Small intestine (tissue), 7 donors: ENCODE measurements around the gene CD320. TPM values are rescaled to one million over a fixed set of nuclear protein-coding genes. Genes with fewer than 3 reads are reported as not detected.
"Not testable (repeated sequence)": the region's sequence is repeated elsewhere in the genome, so short reads cannot be mapped to it uniquely, and the experiment has no call there.

ENCODE experiments used
- DNase-seq, 2 donors: peaks; one replicate each; pipeline versions ENCODE4 v3.0.0 to v3.0.0-alpha.2; 2013
- FAIRE-seq: peaks from 2 replicates; lab custom pipeline; 2012; peaks lifted over from hg19 to GRCh38; lab: Jason Lieb, UNC
- H3K27ac ChIP-seq, 3 donors: one replicate each; pipeline ENCODE4 v1.5.1; 2013; ENCODE audit warnings: low read length in 2 of 3, mild to moderate bottlenecking in 2 of 3, control low read depth in 1 of 3, inconsistent platforms in 1 of 3, low read depth in 1 of 3, moderate library complexity in 1 of 3
- H3K27me3 ChIP-seq, 3 donors: one replicate each; pipeline ENCODE4 v1.6.1; 2013; ENCODE audit warnings: low read length in 3 of 3, inconsistent platforms in 1 of 3; ENCODE audit not compliant: control insufficient read depth in 3 of 3, insufficient read depth in 3 of 3
- H3K36me3 ChIP-seq, 3 donors: one replicate each; pipeline ENCODE4 v1.6.1; 2013; ENCODE audit warnings: low read length in 3 of 3, inconsistent platforms in 1 of 3, low read depth in 1 of 3, mild to moderate bottlenecking in 1 of 3, moderate library complexity in 1 of 3; ENCODE audit not compliant: control insufficient read depth in 3 of 3, insufficient read depth in 2 of 3
- H3K4me1 ChIP-seq, 3 donors: one replicate each; pipeline ENCODE4 v1.6.1; 2013; ENCODE audit warnings: low read length in 2 of 3, inconsistent platforms in 1 of 3, low read depth in 1 of 3, mild to moderate bottlenecking in 1 of 3, moderate library complexity in 1 of 3; ENCODE audit not compliant: control insufficient read depth in 3 of 3, insufficient read depth in 2 of 3
- H3K4me3 ChIP-seq, 3 donors: one replicate each; pipeline ENCODE4 v1.5.1; 2013; ENCODE audit warnings: low read length in 3 of 3, control low read depth in 1 of 3, inconsistent platforms in 1 of 3, low read depth in 1 of 3, mild to moderate bottlenecking in 1 of 3, moderate library complexity in 1 of 3
- H3K9me3 ChIP-seq, 2 donors: one replicate each; pipeline ENCODE4 v1.6.1; 2013; ENCODE audit warnings: low read depth in 1 of 2, low read length in 1 of 2; ENCODE audit not compliant: control insufficient read depth in 2 of 2, insufficient read depth in 1 of 2
- WGBS, 3 donors: extraction: QIAGEN DNeasy Blood & Tissue Kit; methylation state at CpG; one replicate each; pipeline ENCODE4 v1.1.7; 2013; 5-methylcytosine and 5-hydroxymethylcytosine counted together
- polyA plus RNA-seq, 4 donors: library from polyadenylated mRNA; stranded (reverse) in 3 of 4; unstranded in 1 of 4; fragments of 200-250 nt in 3 of 4; fragments of 120-200 nt in 1 of 4; gene quantifications; one replicate each; pipeline versions ENCODE4 v1.2.1 to v1.2.3, GENCODE V29; 2013
- donor health status: healthy with polysubstance abuse.
- donor health status: control.
- donor health status: control.
- donor health status: Bipolar disorder and iron deficiency.
- donor health status: healthy.

CD320 gene
- polyA plus RNA-seq, 4 donors: 9.8 to 64.7 (median 17.1) TPM

GRCh38 chr19:8343483-8343844 is 35.3 kb upstream of the CD320 start:
- Histone ChIP-seq H3K4me1 (peaks cover 0 to 6% (median 0%) of the 10 kb centered on the region in 3 donors), H3K27me3 (peaks cover 0 to 50% (median 2%) of the 10 kb centered on the region in 3 donors), H3K9me3 (no peaks in the 10 kb centered on the region), H3K27ac (no peak overlapping the region), H3K4me3 (peak overlapping the region in 1 of 3 donors; percentile 46), H3K36me3 (no peaks in the 10 kb centered on the region)
- no peak for FAIRE-seq
- DNase-seq: no peak
- WGBS, 3 donors: 35 to 43% (median 37%) methylated on average over 10 to 11 of the region's 11 CpGs

DNA sequence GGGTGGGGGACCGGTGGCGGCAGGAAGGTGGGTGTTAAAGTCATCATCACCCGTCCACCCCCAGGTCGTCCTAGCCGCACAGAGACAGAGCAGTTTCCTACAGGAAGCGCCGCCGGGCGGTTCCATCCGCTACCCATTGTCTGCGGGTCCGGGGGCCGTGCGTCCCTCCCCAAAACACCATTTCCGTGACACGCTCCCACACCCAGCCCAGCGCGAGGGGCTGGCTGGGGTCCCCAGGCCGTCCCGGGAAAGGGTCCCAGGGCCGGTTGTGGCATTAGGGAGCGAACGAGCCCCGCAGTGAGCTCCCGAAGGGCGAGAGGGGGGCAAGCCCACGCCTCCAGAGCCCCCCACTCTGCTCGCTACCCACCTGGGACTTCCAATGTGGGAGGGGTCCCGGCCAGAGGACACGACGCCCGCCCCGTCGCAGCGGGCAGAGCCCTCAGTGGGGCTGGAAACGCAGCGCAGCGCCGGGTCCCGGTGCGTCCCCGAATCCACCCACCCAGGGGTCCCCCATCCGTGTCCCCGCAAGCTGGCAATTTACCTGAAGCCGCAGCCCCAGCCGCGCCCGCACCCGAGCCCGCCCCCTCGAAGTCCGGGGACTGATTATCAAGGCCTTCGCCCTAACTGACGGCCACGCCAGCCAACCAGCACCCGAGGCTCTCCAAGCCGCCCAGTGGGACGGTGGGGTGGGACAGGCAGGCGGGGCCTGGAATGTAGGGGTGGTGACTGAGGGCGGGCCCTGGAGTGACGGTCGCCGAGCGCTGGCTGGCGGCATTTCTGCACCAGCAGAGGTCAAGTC is 34.7 kb upstream of the CD320 start, which contains the start of gene KANK3:
Gene KANK3 (minus strand): TSS at position 579 of the 799 bp plus-strand sequence. CDS start 5,434 bp downstream, outside the sequence.
- peaks cover 0 to 6% (median 0%) of the 10 kb centered on the region in 3 donors for H3K4me1 ChIP-seq
- FAIRE-seq: no peak
- H3K4me3 ChIP-seq: peak within 1 kb of the TSS; percentile 31 to 46 (median 40)
- no peaks in the 10 kb centered on the region for H3K36me3 ChIP-seq
- peak; percentile 94 to 96 for DNase-seq
- peak within 1 kb of the TSS in 2 of 3 donors; percentile 27 to 88 for H3K27ac ChIP-seq
- H3K27me3 ChIP-seq: peaks cover 0 to 55% (median 2%) of the 10 kb centered on the region in 3 donors
- WGBS, 3 donors: 2 to 4% (median 3%) methylated on average over 57 to 65 of the region's 65 CpGs
- no peaks in the 10 kb centered on the region for H3K9me3 ChIP-seq

- Histone ChIP-seq H3K27ac (peak overlapping the region in 1 of 3 donors; percentile 75), H3K9me3 (no peaks in the 10 kb centered on the region), H3K4me1 (peaks cover 0 to 6% (median 0%) of the 10 kb centered on the region in 3 donors), H3K27me3 (peaks cover 2 to 59% (median 3%) of the 10 kb centered on the region in 3 donors), H3K36me3 (no peaks in the 10 kb centered on the region), H3K4me3 (peak overlapping the region in 1 of 3 donors; percentile 46)
- WGBS, 3 donors: 35 to 38% (median 37%) methylated on average over 13 to 14 of the region's 14 CpGs
- DNase-seq: no peak
- FAIRE-seq: no peak
These were observed 34.1 kb upstream of the CD320 start for GRCh38 chr19:8342316-8342683.

DNA sequence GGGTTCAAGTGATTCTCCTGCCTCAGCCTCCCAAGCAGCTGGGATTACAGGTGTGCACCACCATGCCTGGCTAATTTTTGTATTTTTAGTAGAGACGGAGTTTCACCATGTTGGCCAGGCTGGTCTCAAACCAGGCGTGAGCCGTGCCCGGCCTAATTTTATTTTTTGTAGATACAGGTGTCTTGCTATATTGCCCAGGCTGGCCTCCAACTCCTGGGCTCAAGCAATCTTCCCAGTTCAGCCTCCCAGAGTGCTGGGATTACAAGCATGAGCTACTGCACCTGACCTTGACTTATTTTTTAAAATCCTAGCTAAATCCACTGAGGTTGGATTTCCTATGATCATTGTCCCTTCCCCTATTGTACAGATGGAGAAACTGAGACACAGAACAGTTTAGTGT is 33.3 kb upstream of the CD320 start:
- not testable (repeated sequence) for DNase-seq, H3K9me3 ChIP-seq, H3K4me1 ChIP-seq, H3K4me3 ChIP-seq, H3K36me3 ChIP-seq, FAIRE-seq
- peak overlapping the region in 1 of 3 donors; percentile 75 for H3K27ac ChIP-seq
- H3K27me3 ChIP-seq: peaks cover 2 to 65% (median 3%) of the 10 kb centered on the region in 3 donors
- 82 to 94% (median 85%) methylated on average over 4 of the region's 4 CpGs for WGBS, 3 donors

GRCh38 chr19:8340341-8341096 is 32.4 kb upstream of the CD320 start:
- FAIRE-seq: no peak
- H3K27me3 ChIP-seq: peaks cover 5 to 75% (median 8%) of the 10 kb centered on the region in 3 donors

DNA sequence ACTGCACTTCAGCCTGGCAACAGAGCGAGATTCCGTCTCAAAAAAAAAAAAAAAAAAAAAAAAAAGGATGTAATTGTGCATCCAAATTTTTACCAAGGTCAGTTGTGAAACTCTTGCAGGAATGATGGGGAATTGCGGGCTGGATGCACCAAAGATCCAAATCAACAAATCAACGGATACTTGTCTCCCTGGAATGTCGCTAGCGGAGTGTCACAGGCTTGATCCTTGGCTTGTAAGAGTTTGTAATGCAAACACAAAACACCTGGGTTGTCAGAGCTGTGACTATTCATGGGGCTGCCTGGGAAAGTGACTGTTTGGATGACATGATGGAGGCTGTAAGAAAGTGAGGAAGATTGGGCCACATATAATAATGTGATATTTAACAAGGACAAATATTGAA is 30.7 kb upstream of the CD320 start:
- H3K4me3 ChIP-seq: no peak overlapping the region
- peaks cover 0 to 6% (median 0%) of the 10 kb centered on the region in 3 donors for H3K4me1 ChIP-seq
- FAIRE-seq: no peak
- H3K9me3 ChIP-seq: no peaks in the 10 kb centered on the region
- H3K27me3 ChIP-seq: peaks cover 11 to 74% (median 23%) of the 10 kb centered on the region in 3 donors
- WGBS, 3 donors: 51 to 69% (median 68%) methylated on average over 4 to 6 of the region's 6 CpGs
- DNase-seq: no peak
- H3K36me3 ChIP-seq: no peaks in the 10 kb centered on the region
- H3K27ac ChIP-seq: no peak overlapping the region

More at GRCh38 chr19:8340341-8341096, 32.4 kb upstream of the CD320 start:
- no peaks in the 10 kb centered on the region for H3K9me3 ChIP-seq
- H3K27ac ChIP-seq: peak overlapping the region in 1 of 3 donors; percentile 75
- 19 to 26% (median 21%) methylated on average over 15 of the region's 15 CpGs for WGBS, 3 donors
- H3K4me1 ChIP-seq: peaks cover 0 to 6% (median 0%) of the 10 kb centered on the region in 3 donors
- H3K36me3 ChIP-seq: no peaks in the 10 kb centered on the region
- no peak overlapping the region for H3K4me3 ChIP-seq
- peak in 1 of 2 donors; percentile 46 for DNase-seq

GRCh38 chr19:8337728-8338127 is 29.6 kb upstream of the CD320 start:
- Histone ChIP-seq H3K9me3 (no peaks in the 10 kb centered on the region), H3K27ac (no peak overlapping the region), H3K27me3 (peaks cover 12 to 74% (median 25%) of the 10 kb centered on the region in 3 donors), H3K36me3 (no peaks in the 10 kb centered on the region), H3K4me3 (no peak overlapping the region), H3K4me1 (peaks cover 0 to 5% (median 0%) of the 10 kb centered on the region in 3 donors)
- FAIRE-seq (no peak), DNase-seq (no peak)
- 40 to 76% (median 48%) methylated on average over 6 to 7 of the region's 7 CpGs for WGBS, 3 donors

- peaks cover 12 to 67% (median 25%) of the 10 kb centered on the region in 3 donors for H3K27me3 ChIP-seq
- WGBS, 3 donors: 46 to 55% (median 48%) methylated on average over 7 to 8 of the region's 8 CpGs
- no peaks in the 10 kb centered on the region for H3K36me3 ChIP-seq
- no peak for FAIRE-seq
- H3K9me3 ChIP-seq: no peaks in the 10 kb centered on the region
- no peak for DNase-seq
- no peak overlapping the region for H3K27ac ChIP-seq
- no peak overlapping the region for H3K4me3 ChIP-seq
- H3K4me1 ChIP-seq: peaks cover 0 to 4% (median 0%) of the 10 kb centered on the region in 3 donors
These were observed 28.5 kb upstream of the CD320 start for GRCh38 chr19:8336660-8337059.
